Stomach (tissue), 9 donors: Measurements from ENCODE around the gene COA3. TPM values are rescaled to one million over a fixed set of nuclear protein-coding genes. Genes with fewer than 3 reads are reported as not detected.

Experiments
- DNase-seq, 2 donors: peaks; one replicate each; pipeline versions ENCODE4 v3.0.0 to v3.0.0-alpha.2; 2013 to 2019
- H3K27ac ChIP-seq, 5 donors: fragments of 200-600 bp in 4 of 5; sonication (generic) in 4 of 5; one replicate each; pipeline ENCODE4 v1.5.1; 2013 to 2019; ENCODE audit warnings: mild to moderate bottlenecking in 1 of 5, moderate library complexity in 1 of 5
- H3K27me3 ChIP-seq, 3 donors: fragments of 200-600 bp; sonication (generic); one replicate each; pipeline ENCODE4 v1.5.1; 2017 to 2019; ENCODE audit warnings: mixed run types in 1 of 3
- H3K36me3 ChIP-seq, 4 donors: fragments of 200-600 bp; sonication (generic); 1 replicate in 3 of 4; 2 replicates in 1 of 4; pipeline ENCODE4 v1.5.1; 2016 to 2019
- H3K4me1 ChIP-seq, 4 donors: fragments of 200-600 bp; sonication (generic); one replicate each; pipeline ENCODE4 v1.5.1; 2016 to 2019
- H3K4me3 ChIP-seq, 4 donors: fragments of 200-600 bp; sonication (generic) in 3 of 4; one replicate each; pipeline ENCODE4 v1.5.1; 2016 to 2019; ENCODE audit warnings: mild to moderate bottlenecking in 1 of 4
- H3K9me3 ChIP-seq, 4 donors: fragments of 200-600 bp; sonication (generic); one replicate each; pipeline ENCODE4 v1.5.1; 2016 to 2019
- EP300 ChIP-seq: sonication (generic); formaldehyde crosslinking; IDR thresholded peaks from one replicate; pipeline ENCODE4 v1.6.1; 2017; ENCODE audit warnings: antibody characterized with exemption
- POLR2A ChIP-seq, 4 donors: fragments of 450-650 bp; IDR thresholded peaks; one replicate each; pipeline ENCODE4 v1.6.1; 2016; ENCODE audit warnings: antibody characterized with exemption in 4 of 4, control low read depth in 2 of 4, mild to moderate bottlenecking in 1 of 4, moderate library complexity in 1 of 4
- POLR2AphosphoS5 ChIP-seq, 3 donors: sonication (generic); formaldehyde crosslinking; IDR thresholded peaks; one replicate each; pipeline ENCODE4 v1.6.1; 2016; ENCODE audit warnings: antibody characterized with exemption in 3 of 3
- WGBS, 5 donors: extraction: QIAGEN DNeasy Blood & Tissue Kit in 3 of 5; methylation state at CpG; one replicate each; pipeline versions ENCODE4 v1.1.5 to v1.1.7; 2013 to 2018; 5-methylcytosine and 5-hydroxymethylcytosine counted together
- intact Hi-C: fragments of 100-400 bp; cut with DNase I; formaldehyde crosslinking; loops from one replicate; pipeline ENCODE4 v1.15.1; 2023; ENCODE audit warnings: low total_unique reads
- polyA plus RNA-seq, 3 donors: library from polyadenylated mRNA; stranded (reverse); fragments of 200-250 nt; gene quantifications; one replicate each; pipeline ENCODE4 v1.2.3, GENCODE V29; 2013
- total RNA-seq, 5 donors: library from RNA; depleted of rRNA; stranded (reverse); fragments of >200 nt; gene quantifications; one replicate each; pipeline versions ENCODE4 v1.1.0 to v1.2.3, GENCODE V29; 2014 to 2016
- TF ChIP-seq, protein P1 (sequence below), 7 experiments: fragments of 450-650 bp in 4 of 7; fragments of 200-600 bp in 3 of 7; sonication (generic) in 3 of 7; IDR thresholded peaks; one replicate each; pipeline ENCODE4 v1.5.1; 2016 to 2019; ENCODE audit warnings: antibody characterized with exemption in 7 of 7, control low read depth in 2 of 7, mild to moderate bottlenecking in 1 of 7
- donor health status: healthy with polysubstance abuse.
- donor health status: Bipolar disorder and iron deficiency.
- donor health status: healthy.

The COA3 gene
- total and polyA plus RNA-seq, 8 donors = 22.2 to 268 (median 152) TPM

GRCh38 chr17:42782166-42783061 is 16.1 kb downstream of the COA3 start:
- Histone ChIP-seq H3K4me3 (peak overlapping the region; percentile 41 to 61 (median 46)), H3K36me3 (peaks cover 21 to 26% (median 22%) of the 10 kb centered on the region in 4 donors), H3K9me3 (no peaks in the 10 kb centered on the region), H3K27ac (peak overlapping the region in 1 of 5 donors; percentile 72), H3K27me3 (peaks cover 4 to 76% (median 56%) of the 10 kb centered on the region in 3 donors), H3K4me1 (peaks cover 22 to 50% (median 29%) of the 10 kb centered on the region in 4 donors)
- 33 to 50% (median 38%) methylated on average over 19 to 29 of the region's 29 CpGs for WGBS, 5 donors
- intact Hi-C loops = no loop called here
- DNase-seq = peak in 1 of 2 donors; percentile 45
- TF ChIP-seq POLR2AphosphoS5 (IDR thresholded peaks at IDR 0.05) (no peak), POLR2A (IDR thresholded peaks at IDR 0.05) (no peak), EP300 (no peak)
- TF ChIP-seq, protein P1, sequence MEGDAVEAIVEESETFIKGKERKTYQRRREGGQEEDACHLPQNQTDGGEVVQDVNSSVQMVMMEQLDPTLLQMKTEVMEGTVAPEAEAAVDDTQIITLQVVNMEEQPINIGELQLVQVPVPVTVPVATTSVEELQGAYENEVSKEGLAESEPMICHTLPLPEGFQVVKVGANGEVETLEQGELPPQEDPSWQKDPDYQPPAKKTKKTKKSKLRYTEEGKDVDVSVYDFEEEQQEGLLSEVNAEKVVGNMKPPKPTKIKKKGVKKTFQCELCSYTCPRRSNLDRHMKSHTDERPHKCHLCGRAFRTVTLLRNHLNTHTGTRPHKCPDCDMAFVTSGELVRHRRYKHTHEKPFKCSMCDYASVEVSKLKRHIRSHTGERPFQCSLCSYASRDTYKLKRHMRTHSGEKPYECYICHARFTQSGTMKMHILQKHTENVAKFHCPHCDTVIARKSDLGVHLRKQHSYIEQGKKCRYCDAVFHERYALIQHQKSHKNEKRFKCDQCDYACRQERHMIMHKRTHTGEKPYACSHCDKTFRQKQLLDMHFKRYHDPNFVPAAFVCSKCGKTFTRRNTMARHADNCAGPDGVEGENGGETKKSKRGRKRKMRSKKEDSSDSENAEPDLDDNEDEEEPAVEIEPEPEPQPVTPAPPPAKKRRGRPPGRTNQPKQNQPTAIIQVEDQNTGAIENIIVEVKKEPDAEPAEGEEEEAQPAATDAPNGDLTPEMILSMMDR (IDR thresholded peaks at IDR 0.05) = no peak

DNA sequence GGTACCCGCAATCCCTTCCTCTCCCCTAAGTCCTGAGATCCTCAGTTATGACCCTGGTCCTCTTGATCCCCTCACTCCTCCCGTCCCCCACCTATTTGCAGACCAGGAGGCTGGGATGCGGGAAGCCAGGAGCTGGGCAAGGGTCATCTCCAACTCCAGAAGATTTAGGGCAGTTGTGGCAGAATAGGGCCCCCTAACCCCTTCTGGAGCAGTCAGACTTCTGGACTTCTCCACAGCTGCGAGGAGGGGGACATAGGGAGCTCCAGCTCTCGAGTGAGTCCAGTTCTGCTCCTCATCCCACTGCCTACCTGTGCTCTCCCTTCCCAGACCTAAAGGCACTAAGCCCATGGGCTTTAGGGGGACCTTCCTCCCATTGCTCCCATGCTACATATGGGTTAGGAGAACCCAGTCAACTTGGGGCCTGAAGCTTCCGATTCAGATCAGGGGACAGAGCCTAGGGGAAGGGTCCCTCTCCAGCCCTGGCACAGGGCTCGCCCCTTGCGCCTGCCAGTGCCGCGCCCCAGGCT is 16.8 kb downstream of the COA3 start:
- Histone ChIP-seq H3K9me3 (no peaks in the 10 kb centered on the region), H3K27ac (peak overlapping the region in 3 of 5 donors; percentile 14 to 72 (median 21)), H3K27me3 (peaks cover 4 to 70% (median 56%) of the 10 kb centered on the region in 3 donors), H3K36me3 (peaks cover 28 to 33% (median 29%) of the 10 kb centered on the region in 4 donors), H3K4me1 (peaks cover 22 to 50% (median 29%) of the 10 kb centered on the region in 4 donors), H3K4me3 (peak overlapping the region; percentile 41 to 61 (median 46))
- DNase-seq = no peak
- TF ChIP-seq POLR2AphosphoS5 (IDR thresholded peaks at IDR 0.05) = no peak
- TF ChIP-seq, protein P1 (IDR thresholded peaks at IDR 0.05) = no peak
- TF ChIP-seq POLR2A (IDR thresholded peaks at IDR 0.05) = no peak
- TF ChIP-seq EP300 = no peak
- intact Hi-C loops = no loop called here
- WGBS, 5 donors = 19 to 54% (median 25%) methylated on average over 4 to 10 of the region's 10 CpGs

DNA sequence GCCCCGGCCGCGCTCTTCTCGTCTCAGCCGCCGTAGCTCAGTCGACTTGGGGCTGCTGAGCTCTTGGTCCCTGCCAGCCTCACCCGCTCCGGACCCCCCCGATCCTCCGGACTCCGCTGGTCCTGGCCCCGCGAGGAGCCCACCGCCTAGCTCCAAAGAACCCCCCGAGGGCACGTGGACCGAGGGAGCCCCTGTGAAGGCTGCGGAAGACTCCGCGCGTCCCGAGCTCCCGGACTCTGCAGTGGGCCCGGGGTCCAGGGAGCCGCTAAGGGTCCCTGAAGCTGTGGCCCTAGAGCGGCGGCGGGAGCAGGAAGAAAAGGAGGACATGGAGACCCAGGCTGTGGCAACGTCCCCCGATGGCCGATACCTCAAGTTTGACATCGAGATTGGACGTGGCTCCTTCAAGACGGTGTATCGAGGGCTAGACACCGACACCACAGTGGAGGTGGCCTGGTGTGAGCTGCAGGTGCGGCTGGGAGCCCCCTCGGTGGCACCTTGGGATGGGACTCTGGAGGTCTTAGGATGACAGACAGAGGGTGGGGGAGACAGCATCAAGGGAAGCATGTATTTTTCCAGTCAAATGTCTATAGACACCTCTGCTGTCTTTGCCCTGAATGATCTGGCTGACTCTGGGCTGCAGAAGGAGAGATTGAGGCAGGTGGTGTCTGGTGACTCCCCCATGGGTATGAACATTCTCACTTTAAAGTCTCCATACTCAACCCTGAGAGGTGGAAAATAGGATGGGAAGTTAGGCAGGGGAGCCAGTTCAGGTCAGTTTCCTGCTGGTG is 17.5 kb downstream of the COA3 start:
- no peak for DNase-seq
- Histone ChIP-seq H3K27me3 (peaks cover 4 to 63% (median 51%) of the 10 kb centered on the region in 3 donors), H3K4me1 (peaks cover 22 to 50% (median 29%) of the 10 kb centered on the region in 4 donors), H3K9me3 (no peaks in the 10 kb centered on the region), H3K4me3 (peak overlapping the region; percentile 41 to 61 (median 46)), H3K36me3 (peaks cover 35 to 39% (median 36%) of the 10 kb centered on the region in 4 donors), H3K27ac (peak overlapping the region in 3 of 5 donors; percentile 40 to 72 (median 56))
- intact Hi-C loops = no loop called here
- TF ChIP-seq POLR2AphosphoS5 (IDR thresholded peaks at IDR 0.05) = no peak
- TF ChIP-seq POLR2A (IDR thresholded peaks at IDR 0.05) = no peak
- TF ChIP-seq, protein P1 (IDR thresholded peaks at IDR 0.05) = no peak
- no peak for TF ChIP-seq EP300
- WGBS, 5 donors = 3 to 8% (median 4%) methylated on average over 21 to 39 of the region's 39 CpGs
